ENCODE measurements around the gene PCDHA11.
"Not testable (repeated sequence)": the region's sequence is repeated elsewhere in the genome, so short reads cannot be mapped to it uniquely, and the experiment has no call there.

PCDHA11 gene

GRCh38 chr5:140840978-140841962 lies 27.5 kb upstream of the PCDHA11 start, which contains the start of gene PCDHA8:
Gene PCDHA8, plus strand, starts transcription at chr5:140841187. Its CDS starts 135 bp downstream, at chr5:140841322.
- H3K9me3 Mint-ChIP-seq, result no peaks in the 10 kb centered on the region
- H3K4me1 Mint-ChIP-seq (ENCODE audit: low read depth in 2 of 2), result no peaks in the 10 kb centered on the region
- H3K36me3 Mint-ChIP-seq (ENCODE audit: insufficient read depth), result no peaks in the 10 kb centered on the region
- no peak for DNase-seq
- peaks cover 14 to 15% of the 10 kb centered on the region in 2 donors for H3K27me3 Mint-ChIP-seq
- no peak for ATAC-seq (replicated peaks)
- H3K27ac Mint-ChIP-seq, result no peak within 1 kb of the TSS
- H3K4me3 Mint-ChIP-seq, result no peak within 1 kb of the TSS

DNA sequence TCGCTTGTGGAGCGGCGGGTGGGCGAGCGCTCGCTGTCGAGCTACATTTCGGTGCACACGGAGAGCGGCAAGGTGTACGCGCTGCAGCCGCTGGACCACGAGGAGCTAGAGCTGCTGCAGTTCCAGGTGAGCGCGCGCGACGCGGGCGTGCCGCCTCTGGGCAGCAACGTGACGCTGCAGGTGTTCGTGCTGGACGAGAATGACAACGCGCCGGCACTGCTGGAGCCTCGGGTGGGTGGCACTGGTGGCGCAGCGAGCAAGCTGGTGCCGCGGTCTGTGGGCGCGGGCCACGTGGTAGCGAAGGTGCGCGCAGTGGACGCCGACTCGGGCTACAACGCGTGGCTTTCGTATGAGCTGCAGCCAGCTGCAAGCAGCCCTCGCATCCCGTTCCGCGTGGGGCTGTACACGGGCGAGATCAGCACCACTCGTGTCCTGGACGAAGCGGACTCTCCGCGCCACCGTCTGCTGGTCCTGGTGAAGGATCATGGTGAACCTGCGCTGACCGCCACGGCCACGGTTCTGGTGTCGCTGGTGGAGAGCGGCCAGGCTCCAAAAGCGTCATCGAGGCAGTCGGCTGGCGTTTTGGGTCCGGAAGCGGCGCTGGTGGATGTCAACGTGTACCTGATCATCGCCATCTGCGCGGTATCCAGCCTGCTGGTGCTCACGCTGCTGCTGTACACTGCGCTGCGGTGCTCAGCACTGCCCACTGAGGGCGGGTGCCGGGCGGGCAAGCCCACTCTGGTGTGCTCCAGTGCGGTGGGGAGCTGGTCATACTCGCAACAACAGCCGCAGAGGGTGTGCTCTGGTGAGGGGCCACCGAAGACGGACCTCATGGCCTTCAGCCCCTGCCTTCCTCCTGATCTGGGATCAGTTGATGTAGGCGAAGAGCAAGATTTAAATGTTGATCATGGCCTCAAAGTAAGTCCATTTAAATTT lies 25.7 kb upstream of the PCDHA11 start:
- H3K9me3 Mint-ChIP-seq, result no peaks in the 10 kb centered on the region
- no peak for DNase-seq
- no peaks in the 10 kb centered on the region for H3K36me3 Mint-ChIP-seq (ENCODE audit: insufficient read depth)
- H3K27ac Mint-ChIP-seq, result no peak overlapping the region
- no peaks in the 10 kb centered on the region for H3K4me1 Mint-ChIP-seq (ENCODE audit: low read depth in 2 of 2)
- H3K27me3 Mint-ChIP-seq, result peaks cover 23 to 32% of the 10 kb centered on the region in 2 donors
- ATAC-seq (replicated peaks), result no peak
- H3K4me3 Mint-ChIP-seq, result no peak overlapping the region

DNA sequence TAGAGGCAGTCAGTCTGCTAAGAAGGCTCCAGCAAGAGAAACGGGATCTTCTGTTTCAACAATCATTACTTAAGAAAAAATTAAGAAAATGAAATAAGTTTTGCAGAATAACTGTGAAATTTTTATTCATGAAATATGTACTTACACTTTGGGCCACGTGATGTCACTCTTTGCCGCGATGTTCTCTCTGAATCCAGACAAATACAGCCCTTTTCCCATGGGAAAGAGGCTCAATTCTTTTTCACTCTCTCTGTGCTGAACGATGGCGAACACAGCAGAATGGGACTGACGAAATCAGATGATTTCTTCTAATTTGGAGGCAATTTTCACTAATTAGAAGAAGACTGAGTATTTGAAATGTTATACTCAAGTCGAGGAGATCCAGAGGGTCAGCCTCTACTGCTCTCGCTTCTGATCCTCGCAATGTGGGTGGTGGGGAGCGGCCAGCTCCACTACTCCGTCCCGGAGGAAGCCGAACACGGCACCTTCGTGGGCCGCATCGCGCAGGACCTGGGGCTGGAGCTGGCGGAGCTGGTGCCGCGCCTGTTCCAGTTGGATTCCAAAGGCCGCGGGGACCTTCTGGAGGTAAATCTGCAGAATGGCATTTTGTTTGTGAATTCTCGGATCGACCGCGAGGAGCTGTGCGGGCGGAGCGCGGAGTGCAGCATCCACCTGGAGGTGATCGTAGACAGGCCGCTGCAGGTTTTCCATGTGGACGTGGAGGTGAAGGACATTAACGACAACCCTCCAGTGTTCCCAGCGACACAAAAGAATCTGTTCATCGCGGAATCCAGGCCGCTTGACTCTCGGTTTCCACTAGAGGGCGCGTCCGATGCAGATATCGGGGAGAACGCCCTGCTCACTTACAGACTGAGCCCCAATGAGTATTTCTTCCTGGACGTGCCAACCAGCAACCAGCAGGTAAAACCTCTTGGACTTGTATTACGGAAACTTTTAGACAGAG lies 20.3 kb upstream of the PCDHA11 start, which contains the start of gene PCDHA9:
Gene PCDHA9 (plus strand): TSS at position 244 of the 964 bp plus-strand sequence. CDS start 114 bp downstream, at position 358.
- H3K4me3 Mint-ChIP-seq; ATAC-seq (replicated peaks); H3K27ac Mint-ChIP-seq; H3K9me3 Mint-ChIP-seq; DNase-seq; H3K4me1 Mint-ChIP-seq (ENCODE audit: low read depth in 2 of 2); H3K36me3 Mint-ChIP-seq (ENCODE audit: insufficient read depth): not testable (repeated sequence)
- H3K27me3 Mint-ChIP-seq, result peaks cover 14 to 37% of the 10 kb centered on the region in 2 donors

DNA sequence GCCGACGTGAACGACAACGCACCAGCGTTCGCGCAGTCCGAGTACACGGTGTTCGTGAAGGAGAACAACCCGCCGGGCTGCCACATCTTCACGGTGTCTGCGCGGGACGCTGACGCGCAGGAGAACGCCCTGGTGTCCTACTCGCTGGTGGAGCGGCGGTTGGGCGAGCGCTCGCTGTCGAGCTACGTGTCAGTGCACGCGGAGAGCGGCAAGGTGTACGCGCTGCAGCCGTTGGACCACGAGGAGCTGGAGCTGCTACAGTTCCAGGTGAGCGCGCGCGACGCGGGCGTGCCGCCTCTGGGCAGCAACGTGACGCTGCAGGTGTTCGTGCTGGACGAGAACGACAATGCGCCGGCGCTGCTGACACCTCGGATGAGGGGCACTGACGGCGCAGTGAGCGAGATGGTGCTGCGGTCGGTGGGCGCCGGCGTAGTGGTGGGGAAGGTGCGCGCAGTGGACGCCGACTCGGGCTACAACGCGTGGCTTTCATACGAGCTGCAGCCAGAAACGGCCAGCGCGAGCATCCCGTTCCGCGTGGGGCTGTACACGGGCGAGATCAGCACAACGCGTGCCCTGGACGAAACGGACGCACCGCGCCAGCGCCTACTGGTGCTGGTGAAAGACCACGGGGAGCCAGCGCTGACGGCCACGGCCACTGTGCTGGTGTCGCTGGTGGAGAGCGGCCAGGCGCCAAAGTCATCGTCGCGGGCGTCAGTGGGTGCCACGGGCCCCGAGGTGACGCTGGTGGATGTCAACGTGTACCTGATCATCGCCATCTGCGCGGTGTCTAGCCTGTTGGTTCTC lies 18.7 kb upstream of the PCDHA11 start:
- H3K4me3 Mint-ChIP-seq; ATAC-seq (replicated peaks); H3K4me1 Mint-ChIP-seq (ENCODE audit: low read depth in 2 of 2); DNase-seq; H3K36me3 Mint-ChIP-seq (ENCODE audit: insufficient read depth); H3K27ac Mint-ChIP-seq; H3K9me3 Mint-ChIP-seq: not testable (repeated sequence)
- H3K27me3 Mint-ChIP-seq, result peaks cover 14 to 39% of the 10 kb centered on the region in 2 donors

DNA sequence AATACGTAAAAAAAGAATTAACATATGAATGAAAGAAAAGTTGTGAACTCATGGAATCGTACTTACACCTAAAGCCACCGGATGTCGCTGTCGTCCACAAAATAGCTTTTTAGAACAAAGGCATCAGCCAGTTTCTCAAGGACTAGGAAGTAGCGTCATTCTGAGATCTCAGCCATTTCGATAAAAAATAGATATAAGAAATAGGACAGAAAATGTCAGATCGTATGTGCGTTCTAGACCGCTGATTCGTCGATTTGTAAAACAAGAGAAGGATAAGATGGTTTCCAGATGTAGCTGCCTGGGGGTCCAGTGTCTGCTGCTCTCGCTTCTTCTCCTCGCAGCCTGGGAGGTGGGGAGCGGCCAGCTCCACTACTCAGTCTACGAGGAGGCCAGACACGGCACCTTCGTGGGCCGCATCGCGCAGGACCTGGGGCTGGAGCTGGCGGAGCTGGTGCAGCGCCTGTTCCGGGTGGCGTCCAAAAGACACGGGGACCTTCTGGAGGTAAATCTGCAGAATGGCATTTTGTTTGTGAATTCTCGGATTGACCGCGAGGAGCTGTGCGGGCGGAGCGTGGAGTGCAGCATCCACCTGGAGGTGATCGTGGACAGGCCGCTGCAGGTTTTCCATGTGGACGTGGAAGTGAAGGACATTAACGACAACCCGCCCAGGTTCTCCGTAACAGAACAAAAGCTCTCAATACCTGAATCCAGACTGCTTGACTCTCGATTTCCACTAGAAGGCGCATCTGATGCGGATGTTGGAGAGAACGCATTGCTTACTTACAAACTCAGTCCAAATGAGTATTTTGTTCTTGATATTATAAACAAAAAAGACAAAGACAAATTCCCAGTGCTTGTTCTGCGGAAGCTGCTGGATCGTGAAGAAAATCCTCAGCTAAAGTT lies 12.7 kb upstream of the PCDHA11 start, which contains the start of gene PCDHA10:
Gene PCDHA10 (plus strand): TSS at position 126 of the 903 bp plus-strand sequence. CDS start 152 bp downstream, at position 278.
- DNase-seq, result no peak
- no peak within 1 kb of the TSS for H3K27ac Mint-ChIP-seq
- no peak within 1 kb of the TSS for H3K4me3 Mint-ChIP-seq
- no peaks in the 10 kb centered on the region for H3K36me3 Mint-ChIP-seq (ENCODE audit: insufficient read depth)
- H3K27me3 Mint-ChIP-seq, result peaks cover 5 to 14% of the 10 kb centered on the region in 2 donors
- no peaks in the 10 kb centered on the region for H3K4me1 Mint-ChIP-seq (ENCODE audit: low read depth in 2 of 2)
- peaks cover 6 to 7% of the 10 kb centered on the region in 2 donors for H3K9me3 Mint-ChIP-seq
- ATAC-seq (replicated peaks), result no peak

GRCh38 chr5:140857177-140857986 lies 11.4 kb upstream of the PCDHA11 start:
- peaks cover 6 to 7% of the 10 kb centered on the region in 2 donors for H3K9me3 Mint-ChIP-seq
- ATAC-seq (replicated peaks), result no peak
- no peak overlapping the region for H3K4me3 Mint-ChIP-seq

DNA sequence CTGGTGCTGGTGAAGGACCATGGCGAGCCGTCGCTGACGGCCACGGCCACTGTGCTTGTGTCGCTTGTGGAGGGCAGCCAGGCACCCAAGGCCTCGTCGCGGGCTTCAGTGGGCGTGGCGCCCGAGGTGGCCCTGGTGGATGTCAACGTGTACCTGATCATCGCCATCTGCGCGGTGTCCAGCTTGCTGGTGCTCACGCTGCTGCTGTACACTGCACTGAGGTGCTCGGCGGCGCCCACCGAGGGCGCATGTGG lies 10.8 kb upstream of the PCDHA11 start:
- Mint-ChIP-seq H3K4me3 (no peak overlapping the region), H3K27ac (no peak overlapping the region), H3K9me3 (peaks cover 6 to 7% of the 10 kb centered on the region in 2 donors), H3K36me3 (ENCODE audit: insufficient read depth) (no peaks in the 10 kb centered on the region), H3K4me1 (ENCODE audit: low read depth in 2 of 2) (no peaks in the 10 kb centered on the region), H3K27me3 (peaks cover 5 to 17% of the 10 kb centered on the region in 2 donors)
- DNase-seq (no peak), ATAC-seq (replicated peaks) (no peak)

More at GRCh38 chr5:140857177-140857986, 11.4 kb upstream of the PCDHA11 start:
- no peak for DNase-seq
- no peak overlapping the region for H3K27ac Mint-ChIP-seq
- H3K4me1 Mint-ChIP-seq (ENCODE audit: low read depth in 2 of 2), result no peaks in the 10 kb centered on the region
- H3K27me3 Mint-ChIP-seq, result peaks cover 5 to 19% of the 10 kb centered on the region in 2 donors
- no peaks in the 10 kb centered on the region for H3K36me3 Mint-ChIP-seq (ENCODE audit: insufficient read depth)

DNA sequence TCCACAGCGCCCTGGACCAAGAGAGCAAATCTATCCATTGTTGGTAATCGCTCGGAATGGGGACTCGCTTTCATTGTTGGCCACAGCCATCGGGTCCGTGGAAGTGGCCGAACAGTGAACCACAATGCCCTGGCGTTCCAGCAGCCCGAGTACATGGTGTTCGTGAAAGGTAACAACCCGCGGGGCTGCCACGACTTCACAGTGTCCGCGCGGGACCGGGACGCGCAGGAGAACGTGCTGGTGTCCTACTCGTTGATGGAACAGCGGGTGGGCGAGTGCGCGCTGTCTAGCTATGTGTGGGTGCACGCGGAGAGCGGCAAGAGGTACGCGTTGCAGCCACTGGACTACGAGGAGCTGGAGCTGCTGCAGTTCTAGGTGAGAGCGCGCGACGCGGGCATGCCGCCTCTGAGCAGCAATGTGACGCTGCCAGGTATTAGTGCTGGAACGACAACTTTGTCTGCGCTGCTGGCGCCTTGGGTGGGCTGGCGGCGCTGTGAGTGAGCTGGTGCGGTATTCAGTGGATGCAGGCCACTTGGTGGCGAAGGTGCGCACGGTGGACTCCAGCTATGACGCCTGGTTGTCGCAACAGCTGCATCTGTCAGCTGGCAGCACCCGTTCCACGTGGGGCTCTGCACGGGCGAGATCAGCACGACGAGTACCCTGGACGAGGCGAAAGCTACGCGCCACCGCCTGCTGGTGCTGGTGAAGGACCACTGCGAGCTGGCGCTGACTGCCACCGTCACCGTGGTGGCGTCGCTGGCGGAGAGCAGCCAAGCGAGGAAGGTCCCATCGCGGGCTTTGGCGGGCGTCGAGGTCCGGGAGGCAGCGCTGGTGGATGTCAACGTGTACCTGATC lies 6.1 kb upstream of the PCDHA11 start:
- H3K27ac Mint-ChIP-seq, result no peak overlapping the region
- peaks cover 9 to 10% of the 10 kb centered on the region in 2 donors for H3K27me3 Mint-ChIP-seq
- no peaks in the 10 kb centered on the region for H3K4me1 Mint-ChIP-seq (ENCODE audit: low read depth in 2 of 2)
- DNase-seq (no peak), ATAC-seq (replicated peaks) (no peak)
- H3K4me3 Mint-ChIP-seq, result no peak overlapping the region
- H3K9me3 Mint-ChIP-seq, result no peaks in the 10 kb centered on the region
- no peaks in the 10 kb centered on the region for H3K36me3 Mint-ChIP-seq (ENCODE audit: insufficient read depth)

- H3K4me3 Mint-ChIP-seq, result no peak overlapping the region
- H3K27ac Mint-ChIP-seq, result no peak overlapping the region
- DNase-seq, result no peak
These were observed 764 bp downstream of the PCDHA11 start for GRCh38 chr5:140869555-140869886.

More at GRCh38 chr5:140869555-140869886, 764 bp downstream of the PCDHA11 start:
- ATAC-seq (replicated peaks), result no peak
- peaks cover 0 to 2% of the 10 kb centered on the region in 2 donors for H3K9me3 Mint-ChIP-seq
- H3K27me3 Mint-ChIP-seq, result peaks cover 6 to 8% of the 10 kb centered on the region in 2 donors
- no peaks in the 10 kb centered on the region for H3K36me3 Mint-ChIP-seq (ENCODE audit: insufficient read depth)
- no peaks in the 10 kb centered on the region for H3K4me1 Mint-ChIP-seq (ENCODE audit: low read depth in 2 of 2)
